RWPE1 (cell line): Measurements from ENCODE around the gene SEC16A.

Source experiments
- CTCF ChIA-PET: fragments of 350-600 bp; sonication (Branson Sonifier 250); formaldehyde crosslinking; extraction: SDS; loops from one replicate; lab custom pipeline; 2021; lab: Yijun Ruan, JAX
- POLR2A ChIA-PET: fragments of 400-600 bp; formaldehyde crosslinking; extraction: SDS; loops from one replicate; lab custom pipeline; 2020; ENCODE audit warnings: antibody characterized with exemption; ENCODE audit not compliant: low non-redundant PET; lab: Yijun Ruan, JAX
- DNase-seq: peaks from one replicate; pipeline ENCODE4 v3.0.0; 2012; ENCODE audit warnings: low spot score
- H3K27ac ChIP-seq: fragments of 450-650 bp; 2 replicates; pipeline ENCODE4 v1.5.1; 2017
- CTCF ChIP-seq: fragments of 450-650 bp; conservative IDR thresholded peaks from 2 replicates; pipeline ENCODE4 v1.5.1; 2017; ENCODE audit warnings: low read depth, mild to moderate bottlenecking

SEC16A gene

DNA sequence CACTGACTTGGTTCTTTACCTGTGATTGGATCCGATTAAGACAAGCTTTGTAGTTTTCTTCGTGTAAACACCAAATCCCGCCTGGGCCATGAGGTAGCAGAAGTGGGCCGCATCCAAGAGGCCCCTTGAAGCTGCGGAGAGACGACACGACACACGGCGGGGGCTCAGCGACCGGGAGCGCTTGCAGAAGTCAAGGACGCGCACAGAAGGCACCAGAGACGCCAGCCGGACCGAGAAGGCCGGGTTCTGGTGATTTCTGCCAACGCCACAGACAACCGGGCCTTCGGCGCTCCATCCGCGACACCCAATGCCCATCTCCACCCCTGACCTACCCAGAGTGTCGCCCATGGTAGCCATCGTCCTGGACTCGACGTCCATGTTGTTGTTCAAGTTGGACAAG is 23.4 kb downstream of the SEC16A start:
- ChIA-PET CTCF (no interaction called here), POLR2A (no interaction called here)
- TF ChIP-seq CTCF, result no peak
- DNase-seq, result no peak
- H3K27ac ChIP-seq, result peak overlapping the region; percentile 9; the same call in 1 of the 2 replicates

DNA sequence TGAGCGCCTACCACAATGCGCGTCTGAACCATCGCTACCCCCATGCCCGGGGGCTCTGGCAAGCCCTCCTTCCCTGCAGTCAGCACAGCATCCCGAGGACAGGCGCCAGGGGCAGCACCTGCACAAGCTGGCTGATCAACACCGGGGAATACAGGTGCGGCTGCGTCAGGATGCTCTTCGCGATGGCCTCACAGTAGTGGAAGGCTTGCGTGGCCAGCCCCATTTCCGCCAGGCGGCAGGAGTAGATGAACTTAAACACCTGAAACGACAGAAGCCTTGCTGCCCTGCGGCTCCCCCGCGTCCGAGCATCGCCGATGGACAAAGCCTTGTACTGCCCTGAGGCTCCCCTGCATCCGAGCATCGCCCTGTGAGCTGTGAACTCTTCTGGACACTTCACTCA is 25.5 kb downstream of the SEC16A start:
- no peak for TF ChIP-seq CTCF
- ChIA-PET POLR2A (interaction anchor here (0.7 kb wide), 1 partner anchor 16 kb away, joined by 3 read pairs; no protein-coding TSS in a partner anchor), CTCF (no interaction called here)
- no peak for DNase-seq
- peak overlapping the region; percentile 1; the same call in 1 of the 2 replicates for H3K27ac ChIP-seq

- peak overlapping the region; percentile 24 for H3K27ac ChIP-seq
- POLR2A ChIA-PET, result no interaction called here
- no peak for DNase-seq
- CTCF ChIA-PET, result interaction anchor here (0.6 to 0.7 kb wide), 2 partner anchors 216 to 263 kb away, joined by 3 read pairs; no protein-coding TSS in a partner anchor
- TF ChIP-seq CTCF, result no peak
Observed at GRCh38 chr9:136456258-136456657, 26.6 kb downstream of the SEC16A start.

- DNase-seq, result no peak
- TF ChIP-seq CTCF, result no peak
- CTCF ChIA-PET, result no interaction called here
- H3K27ac ChIP-seq, result peak overlapping the region; percentile 24
- POLR2A ChIA-PET, result no interaction called here
Observed at GRCh38 chr9:136455043-136456002, 27.5 kb downstream of the SEC16A start.

GRCh38 chr9:136454026-136454796 is 28.6 kb downstream of the SEC16A start:
- POLR2A ChIA-PET, result no interaction called here
- CTCF ChIA-PET, result interaction anchor here (0.6 kb wide), 1 partner anchor 34 kb away, joined by 3 read pairs; no protein-coding TSS in a partner anchor

More at GRCh38 chr9:136454026-136454796, 28.6 kb downstream of the SEC16A start:
- peak overlapping the region; percentile 24 for H3K27ac ChIP-seq
- DNase-seq, result no peak
- TF ChIP-seq CTCF, result no peak
